Endothelial cell (in vitro differentiated cells): ENCODE data around the gene OSBPL10. TPM values are rescaled to one million over a fixed set of nuclear protein-coding genes. Genes with fewer than 3 reads are reported as not detected.

Experiments
- DNase-seq: peaks from one replicate; pipeline ENCODE4 v3.0.0; 2021; ENCODE audit warnings: low spot score
- H3K27ac Mint-ChIP-seq: one replicate; pipeline ENCODE4 v1.8.0; 2021; ENCODE audit warnings: mixed read lengths, inconsistent platforms; ENCODE audit not compliant: unreplicated experiment
- H3K27me3 Mint-ChIP-seq: one replicate; pipeline ENCODE4 v1.8.0; 2021; ENCODE audit warnings: mild to moderate bottlenecking, moderate library complexity, mixed read lengths, inconsistent platforms; ENCODE audit not compliant: unreplicated experiment
- H3K36me3 Mint-ChIP-seq: one replicate; pipeline ENCODE4 v1.8.0; 2021; ENCODE audit warnings: mild to moderate bottlenecking, low read depth, mixed read lengths, inconsistent platforms; ENCODE audit not compliant: unreplicated experiment
- H3K4me1 Mint-ChIP-seq: one replicate; pipeline ENCODE4 v1.8.0; 2021; ENCODE audit warnings: mild to moderate bottlenecking, mixed read lengths, inconsistent platforms; ENCODE audit not compliant: unreplicated experiment
- H3K4me3 Mint-ChIP-seq: one replicate; pipeline ENCODE4 v1.8.0; 2021; ENCODE audit warnings: mild to moderate bottlenecking, mixed read lengths, inconsistent platforms; ENCODE audit not compliant: unreplicated experiment
- H3K9me3 Mint-ChIP-seq: one replicate; pipeline ENCODE4 v1.8.0; 2021; ENCODE audit warnings: mixed read lengths, inconsistent platforms; ENCODE audit not compliant: unreplicated experiment
- CTCF ChIP-seq: fragments of 200-600 bp; sonication (generic); IDR thresholded peaks from one replicate; pipeline ENCODE4 v1.5.0; 2021; ENCODE audit warnings: antibody characterized with exemption; ENCODE audit not compliant: unreplicated experiment
- total RNA-seq: library from RNA; stranded (reverse); fragmentation: NEBNext Ultra II Directional; extraction: Animal tissue kit (Norgen Biotek cat#: 25700); gene quantifications from one replicate; pipeline ENCODE4 v1.2.1, GENCODE V29; 2021; ENCODE audit not compliant: unreplicated experiment

OSBPL10 gene
- total RNA-seq, 1 donor from 2014 or later: 61.0 TPM

GRCh38 chr3:31815631-31816440 lies 165.2 kb downstream of the OSBPL10 start:
- no peaks in the 10 kb centered on the region for H3K4me1 Mint-ChIP-seq
- peaks cover 7% of the 10 kb centered on the region for H3K27me3 Mint-ChIP-seq
- H3K36me3 Mint-ChIP-seq: peaks cover 22% of the 10 kb centered on the region
- no peak for DNase-seq
- TF ChIP-seq CTCF: no peak
- H3K4me3 Mint-ChIP-seq: no peak overlapping the region
- no peak overlapping the region for H3K27ac Mint-ChIP-seq
- no peaks in the 10 kb centered on the region for H3K9me3 Mint-ChIP-seq

GRCh38 chr3:31815006-31815405 lies 166.1 kb downstream of the OSBPL10 start:
- H3K9me3 Mint-ChIP-seq: no peaks in the 10 kb centered on the region
- no peak overlapping the region for H3K27ac Mint-ChIP-seq
- peaks cover 22% of the 10 kb centered on the region for H3K36me3 Mint-ChIP-seq
- no peak overlapping the region for H3K4me3 Mint-ChIP-seq
- TF ChIP-seq CTCF: no peak
- H3K27me3 Mint-ChIP-seq: peaks cover 7% of the 10 kb centered on the region
- H3K4me1 Mint-ChIP-seq: no peaks in the 10 kb centered on the region
- DNase-seq: no peak

- H3K9me3 Mint-ChIP-seq: no peaks in the 10 kb centered on the region
- H3K4me1 Mint-ChIP-seq: no peaks in the 10 kb centered on the region
- no peak overlapping the region for H3K4me3 Mint-ChIP-seq
- DNase-seq: no peak
- peaks cover 15% of the 10 kb centered on the region for H3K36me3 Mint-ChIP-seq
- H3K27ac Mint-ChIP-seq: no peak overlapping the region
- H3K27me3 Mint-ChIP-seq: peaks cover 5% of the 10 kb centered on the region
- no peak for TF ChIP-seq CTCF
These were observed 167.4 kb downstream of the OSBPL10 start for GRCh38 chr3:31813686-31814085.

GRCh38 chr3:31813197-31813596 lies 167.9 kb downstream of the OSBPL10 start:
- Mint-ChIP-seq H3K4me3 (no peak overlapping the region), H3K27ac (no peak overlapping the region), H3K27me3 (peaks cover 5% of the 10 kb centered on the region)

More at GRCh38 chr3:31813197-31813596, 167.9 kb downstream of the OSBPL10 start:
- H3K4me1 Mint-ChIP-seq: no peaks in the 10 kb centered on the region
- DNase-seq: no peak
- H3K36me3 Mint-ChIP-seq: peaks cover 10% of the 10 kb centered on the region
- no peak for TF ChIP-seq CTCF
- H3K9me3 Mint-ChIP-seq: no peaks in the 10 kb centered on the region
